K562 (cell line): ENCODE measurements around the gene TRIO. TPM values are rescaled to one million over a fixed set of nuclear protein-coding genes. Genes with fewer than 3 reads are reported as not detected.

Experiments used
- ATAC-seq: fragments of 200-7000 bp; cut with Tn5 transposase; 3 replicates; pipeline ENCODE4 v1.9.1; 2020; ENCODE audit warnings: moderate library complexity
- BruUV-seq: library from RNA; stranded (reverse); fragments of 400-500 nt; replicated peaks from 2 replicates; lab custom pipeline; 2021; lab: Mats Ljungman, UMichigan
- CTCF ChIA-PET: fragments of 300-600 bp; formaldehyde crosslinking; extraction: SDS; loops from one replicate; lab custom pipeline; 2021; ENCODE audit warnings: low intra/inter-chr PET ratio; lab: Yijun Ruan, JAX
- POLR2A ChIA-PET: fragments of 300-600, 350-650 bp; sonication (Branson Sonifier 250); formaldehyde crosslinking; extraction: SDS; loops from one replicate; lab custom pipeline; 2021; ENCODE audit warnings: antibody characterized with exemption, inconsistent platforms; lab: Yijun Ruan, JAX
- DNase-seq, 4 experiments: peaks; one replicate each; pipeline versions ENCODE4 v3.0.0 to v3.0.0-alpha.2; 2011 to 2018; ENCODE audit warnings: low spot score in 3 of 4, mixed read lengths in 3 of 4; ENCODE audit errors: extremely low read depth in 1 of 4
- FAIRE-seq: peaks from 2 replicates; lab custom pipeline; 2011; peaks lifted over from hg19 to GRCh38; lab: Jason Lieb, UNC
- H2AFZ ChIP-seq: 2 replicates; pipeline ENCODE4 v1.6.0; 2011; ENCODE audit warnings: low read depth, low read length, control low read depth, inconsistent platforms
- H3K27ac ChIP-seq: fragments of 200-600 bp; 3 replicates; pipeline ENCODE4 v1.8.0; 2011; ENCODE audit warnings: low read depth, mild to moderate bottlenecking, control low read depth, inconsistent platforms, low read length, moderate library complexity, mixed read lengths; ENCODE audit errors: extremely low read depth
- H3K27me3 ChIP-seq, 2 experiments: fragments of 300-600 bp in 1 of 2; 2 replicates in 1 of 2; 3 replicates in 1 of 2; pipeline versions ENCODE4 v1.6.0 to v1.8.0; 2011; ENCODE audit warnings: inconsistent platforms in 2 of 2, low read length in 2 of 2, mild to moderate bottlenecking in 1 of 2, mixed read lengths in 1 of 2, moderate library complexity in 1 of 2; ENCODE audit not compliant: control insufficient read depth in 2 of 2, insufficient read depth in 2 of 2
- H3K36me3 ChIP-seq: fragments of 300-600 bp; 3 replicates; pipeline ENCODE4 v1.8.0; 2011; ENCODE audit warnings: mild to moderate bottlenecking, low read length, inconsistent platforms; ENCODE audit not compliant: control insufficient read depth, insufficient read depth
- H3K4me1 ChIP-seq, 2 experiments: fragments of 200-600 bp in 1 of 2; replicated peaks in 1 of 2; 2 replicates in 1 of 2; 3 replicates in 1 of 2; pipeline versions ENCODE4 v1.5.1 to v1.8.0; 2011; ENCODE audit warnings: inconsistent platforms in 2 of 2, low read length in 2 of 2, mild to moderate bottlenecking in 1 of 2, mixed read lengths in 1 of 2, moderate library complexity in 1 of 2; ENCODE audit not compliant: control insufficient read depth in 2 of 2, insufficient read depth in 2 of 2
- H3K4me2 ChIP-seq: 2 replicates; pipeline ENCODE4 v1.6.1; 2011; ENCODE audit warnings: low read length, control low read depth, inconsistent platforms, mixed read lengths; ENCODE audit not compliant: insufficient read depth
- H3K4me3 ChIP-seq: fragments of 200-600 bp; sonication (generic), shearing (Covaris generic); 2 replicates; pipeline ENCODE4 v1.5.1; 2016; ENCODE audit warnings: control low read depth, inconsistent platforms
- H3K79me2 ChIP-seq: fragments of 200-600 bp; 3 replicates; pipeline ENCODE4 v1.8.0; 2011; ENCODE audit warnings: low read length, inconsistent platforms; ENCODE audit not compliant: control insufficient read depth, insufficient read depth
- H3K9ac ChIP-seq, 2 experiments: 2 replicates each; pipeline versions ENCODE4 v1.6.0 to v1.6.1; 2011; ENCODE audit warnings: low read depth in 2 of 2, low read length in 2 of 2, control low read depth in 1 of 2, inconsistent platforms in 1 of 2, mild to moderate bottlenecking in 1 of 2, mixed read lengths in 1 of 2; ENCODE audit not compliant: insufficient read depth in 1 of 2
- H3K9me1 ChIP-seq: one replicate; pipeline ENCODE4 v1.6.0; 2011; ENCODE audit warnings: inconsistent platforms, mild to moderate bottlenecking, low read length, moderate library complexity; ENCODE audit not compliant: control insufficient read depth, insufficient read depth
- H3K9me3 ChIP-seq: replicated peaks from 2 replicates; pipeline ENCODE4 v1.5.1; 2011; ENCODE audit warnings: low read depth, low read length, inconsistent platforms; ENCODE audit not compliant: control insufficient read depth, insufficient read depth
- H4K20me1 ChIP-seq: replicated peaks from 2 replicates; pipeline ENCODE4 v1.6.1; 2011; ENCODE audit warnings: low read length, inconsistent platforms, mixed read lengths; ENCODE audit not compliant: control insufficient read depth, insufficient read depth
- CBX5 ChIP-seq: IDR thresholded peaks from 2 replicates; pipeline ENCODE4 v1.6.1; 2014; ENCODE audit warnings: low read depth, borderline replicate concordance
- EP300 ChIP-seq: IDR thresholded peaks from 2 replicates; pipeline ENCODE4 v1.6.1; 2012; ENCODE audit warnings: low read length, improper control_type of control experiment
- FOXK1 ChIP-seq: sonication (generic); formaldehyde crosslinking; IDR thresholded peaks from 2 replicates; pipeline ENCODE4 v1.8.0; 2022; ENCODE audit warnings: missing genetic modification reagents, mild to moderate bottlenecking, borderline replicate concordance
- LEF1 ChIP-seq: fragments of 450-650 bp; IDR thresholded peaks from 2 replicates; pipeline ENCODE4 v1.6.1; 2016; ENCODE audit warnings: mild to moderate bottlenecking
- MIER1 ChIP-seq: fragments of 450-650 bp; IDR thresholded peaks from 2 replicates; pipeline ENCODE4 v1.6.1; 2016; ENCODE audit warnings: antibody characterized with exemption, mild to moderate bottlenecking, low read depth
- SRSF3 ChIP-seq: fragments of 200-400 bp; formaldehyde crosslinking; IDR thresholded peaks from 2 replicates; pipeline ENCODE4 v1.6.1; 2016; ENCODE audit warnings: mild to moderate bottlenecking, low read length, moderate library complexity; ENCODE audit not compliant: insufficient read depth
- SRSF7 ChIP-seq: fragments of 200-400 bp; formaldehyde crosslinking; optimal IDR thresholded peaks from 2 replicates; pipeline ENCODE3; 2017; ENCODE audit warnings: mild to moderate bottlenecking, low read depth, low read length
- TCF3 ChIP-seq: sonication (generic); formaldehyde crosslinking; IDR thresholded peaks from 2 replicates; pipeline ENCODE4 v1.4.0; 2020; ENCODE audit warnings: mild to moderate bottlenecking, missing genetic modification reagents
- TFE3 ChIP-seq: fragments of 450-650 bp; formaldehyde crosslinking; IDR thresholded peaks from 2 replicates; pipeline ENCODE4 v1.4.0; 2020; ENCODE audit warnings: mild to moderate bottlenecking, mixed read lengths
- TGIF2 ChIP-seq: sonication (generic); formaldehyde crosslinking; IDR thresholded peaks from 2 replicates; pipeline ENCODE4 v1.8.1; 2022; ENCODE audit warnings: mild to moderate bottlenecking, missing genetic modification reagents, moderate library complexity
- THRA ChIP-seq: fragments of 450-650 bp; IDR thresholded peaks from 2 replicates; pipeline ENCODE4 v1.6.1; 2017; ENCODE audit warnings: mild to moderate bottlenecking, moderate library complexity
- ZNF184 ChIP-seq: sonication (generic); formaldehyde crosslinking; IDR thresholded peaks from 2 replicates; pipeline ENCODE4 v1.5.0; 2020; ENCODE audit warnings: missing genetic modification reagents
- ZNF764 ChIP-seq: fragments of 250-450 bp; sonication (Bioruptor Pico); IDR thresholded peaks from 2 replicates; pipeline ENCODE4 v1.4.0; 2020; ENCODE audit warnings: low read depth, mild to moderate bottlenecking, moderate library complexity
- WGBS: fragments of 100-300 bp; shearing (Covaris generic); methylation state at CpG from one replicate; pipeline ENCODE4 v1.1.6; 2016; ENCODE audit warnings: low coverage, mixed read lengths; ENCODE audit not compliant: insufficient coverage; ENCODE audit errors: missing lambda C conversion rate; 5-methylcytosine and 5-hydroxymethylcytosine counted together
- in situ Hi-C: fragments of 300-500 bp; cut with MboI; formaldehyde crosslinking; loops from 4 replicates; pipeline ENCODE4 v1.15.0; 2018; ENCODE audit warnings: inconsistent platforms, mixed read lengths
- intact Hi-C: fragments of 100-400 bp; cut with micrococcal nuclease; formaldehyde crosslinking; loops from 2 replicates; pipeline ENCODE4 v1.14.2; 2022
- polyA plus RNA-seq, 8 experiments: library from polyadenylated mRNA; depleted of rRNA in 4 of 8; stranded (reverse) in 5 of 8; unstranded in 3 of 8; fragments of >200 nt; fragmentation: Nextera tagmentation in 2 of 8; fragmentation: Illumina TruSeq in 1 of 8; extraction: Ambion mirVana in 2 of 8; extraction: Trizol in 1 of 8; gene quantifications; 2 replicates each; pipeline versions ENCODE4 v1.2.1 to v1.2.3, GENCODE V29; 2011 to 2014; ENCODE audit warnings: inconsistent platforms in 1 of 8, missing spikeins in 1 of 8
- total RNA-seq, 7 experiments: library from RNA; depleted of rRNA in 6 of 7; stranded (reverse); fragments of >200 nt in 6 of 7; fragmentation: Illumina TruSeq in 2 of 7; extraction: Trizol in 2 of 7; gene quantifications; 2 replicates each; pipeline versions ENCODE4 v1.2.1 to v1.2.3, GENCODE V29; 2011 to 2021; ENCODE audit warnings: low replicate concordance in 1 of 7
- TF ChIP-seq, protein P1 (sequence below): IDR thresholded peaks from 2 replicates; pipeline ENCODE4 v1.6.1; 2011; ENCODE audit warnings: borderline replicate concordance, low read depth, mild to moderate bottlenecking, moderate library complexity, low read length; ENCODE audit not compliant: insufficient read depth, poor library complexity, severe bottlenecking
- TF ChIP-seq, protein P2 (sequence below): fragments of 250-450 bp; sonication (Bioruptor Pico); IDR thresholded peaks from 2 replicates; pipeline ENCODE4 v1.8.0; 2022; ENCODE audit warnings: inconsistent platforms

Gene TRIO
- total and polyA plus RNA-seq, 9 of the 15 experiments (the other 6 are each of a cell fraction or from before 2014, with no cell fraction given) = 0.24 to 5.0 (median 1.1) TPM

- TF ChIP-seq, protein P1, sequence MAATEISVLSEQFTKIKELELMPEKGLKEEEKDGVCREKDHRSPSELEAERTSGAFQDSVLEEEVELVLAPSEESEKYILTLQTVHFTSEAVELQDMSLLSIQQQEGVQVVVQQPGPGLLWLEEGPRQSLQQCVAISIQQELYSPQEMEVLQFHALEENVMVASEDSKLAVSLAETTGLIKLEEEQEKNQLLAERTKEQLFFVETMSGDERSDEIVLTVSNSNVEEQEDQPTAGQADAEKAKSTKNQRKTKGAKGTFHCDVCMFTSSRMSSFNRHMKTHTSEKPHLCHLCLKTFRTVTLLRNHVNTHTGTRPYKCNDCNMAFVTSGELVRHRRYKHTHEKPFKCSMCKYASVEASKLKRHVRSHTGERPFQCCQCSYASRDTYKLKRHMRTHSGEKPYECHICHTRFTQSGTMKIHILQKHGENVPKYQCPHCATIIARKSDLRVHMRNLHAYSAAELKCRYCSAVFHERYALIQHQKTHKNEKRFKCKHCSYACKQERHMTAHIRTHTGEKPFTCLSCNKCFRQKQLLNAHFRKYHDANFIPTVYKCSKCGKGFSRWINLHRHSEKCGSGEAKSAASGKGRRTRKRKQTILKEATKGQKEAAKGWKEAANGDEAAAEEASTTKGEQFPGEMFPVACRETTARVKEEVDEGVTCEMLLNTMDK = no peak
- TF ChIP-seq EP300 (no peak), MIER1 (no peak)
Observed at GRCh38 chr5:14383923-14384322, 240.8 kb downstream of the TRIO start (continued).

GRCh38 chr5:14385019-14385418, 241.9 kb downstream of the TRIO start:
- ATAC-seq = no peak
- POLR2A ChIA-PET = interaction anchor here (0.6 kb wide), 1 partner anchor 183 kb away, joined by 3 read pairs; no protein-coding TSS in a partner anchor
- TF ChIP-seq THRA (no peak), SRSF3 (no peak), TCF3 (CRISPR knock-in tag) (no peak), LEF1 (no peak), ZNF184 (CRISPR knock-in tag) (no peak), SRSF7 (no peak), TGIF2 (CRISPR knock-in tag) (no peak), CBX5 (no peak), FOXK1 (CRISPR knock-in tag) (no peak), ZNF764 (CRISPR knock-in tag) (no peak), TFE3 (no peak)
- TF ChIP-seq, protein P2, sequence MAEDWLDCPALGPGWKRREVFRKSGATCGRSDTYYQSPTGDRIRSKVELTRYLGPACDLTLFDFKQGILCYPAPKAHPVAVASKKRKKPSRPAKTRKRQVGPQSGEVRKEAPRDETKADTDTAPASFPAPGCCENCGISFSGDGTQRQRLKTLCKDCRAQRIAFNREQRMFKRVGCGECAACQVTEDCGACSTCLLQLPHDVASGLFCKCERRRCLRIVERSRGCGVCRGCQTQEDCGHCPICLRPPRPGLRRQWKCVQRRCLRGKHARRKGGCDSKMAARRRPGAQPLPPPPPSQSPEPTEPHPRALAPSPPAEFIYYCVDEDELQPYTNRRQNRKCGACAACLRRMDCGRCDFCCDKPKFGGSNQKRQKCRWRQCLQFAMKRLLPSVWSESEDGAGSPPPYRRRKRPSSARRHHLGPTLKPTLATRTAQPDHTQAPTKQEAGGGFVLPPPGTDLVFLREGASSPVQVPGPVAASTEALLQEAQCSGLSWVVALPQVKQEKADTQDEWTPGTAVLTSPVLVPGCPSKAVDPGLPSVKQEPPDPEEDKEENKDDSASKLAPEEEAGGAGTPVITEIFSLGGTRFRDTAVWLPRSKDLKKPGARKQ (CRISPR knock-in tag) = no peak

More at GRCh38 chr5:14385019-14385418, 241.9 kb downstream of the TRIO start:
- DNase-seq (no peak), FAIRE-seq (no peak)
- peaks cover 0 to 3% of the 10 kb centered on the region in 2 experiments; a peak in 2 of 5 replicates for H3K4me1 ChIP-seq
- in situ Hi-C loops (no loop called here), intact Hi-C loops (no loop called here)
- 3% methylated on average over 15 of the region's 15 CpGs for WGBS
- peaks cover 7 to 23% of the 10 kb centered on the region in 2 experiments; a peak in 3 of 5 replicates for H3K27me3 ChIP-seq
- H3K4me2 ChIP-seq = no peak overlapping the region
- no peak overlapping the region for H3K27ac ChIP-seq
- no peaks in the 10 kb centered on the region for H3K9me1 ChIP-seq
- H3K9me3 ChIP-seq = no peaks in the 10 kb centered on the region
- no peaks in the 10 kb centered on the region for H3K79me2 ChIP-seq
- H3K4me3 ChIP-seq = no peak overlapping the region
- no peak overlapping the region for H3K9ac ChIP-seq
- no peaks in the 10 kb centered on the region for H4K20me1 ChIP-seq
- H3K36me3 ChIP-seq = no peaks in the 10 kb centered on the region
- no TSS peak for BruUV-seq
- CTCF ChIA-PET = no interaction called here
- no peak overlapping the region for H2AFZ ChIP-seq
